GM12875 (cell line): ENCODE results near the gene ZNF311.

Experiments used
- H3K4me3 ChIP-seq: one replicate; pipeline ENCODE4 v1.5.1; 2011; ENCODE audit warnings: low read depth, low read length, control low read depth
- CTCF ChIP-seq: IDR thresholded peaks from 2 replicates; pipeline ENCODE4 v1.5.1; 2011; ENCODE audit warnings: low read depth, mild to moderate bottlenecking, control low read depth, inconsistent platforms, low read length, moderate library complexity, borderline replicate concordance; ENCODE audit not compliant: insufficient read depth

Gene ZNF311

GRCh38 chr6:28948782-28949486, 56.2 kb downstream of the ZNF311 start:
- no peak overlapping the region for H3K4me3 ChIP-seq

GRCh38 chr6:28947831-28948270, 57.3 kb downstream of the ZNF311 start:
- no peak overlapping the region for H3K4me3 ChIP-seq
- no peak for TF ChIP-seq CTCF

More at GRCh38 chr6:28948782-28949486, 56.2 kb downstream of the ZNF311 start:
- no peak for TF ChIP-seq CTCF

GRCh38 chr6:28947067-28947765, 57.9 kb downstream of the ZNF311 start:
- no peak overlapping the region for H3K4me3 ChIP-seq
- TF ChIP-seq CTCF, result no peak

- no peak overlapping the region for H3K4me3 ChIP-seq
- TF ChIP-seq CTCF, result no peak
These were observed 59.8 kb downstream of the ZNF311 start for GRCh38 chr6:28945349-28945748.
